A673 (cell line): ENCODE results near the gene GABRB1. TPM values are rescaled to one million over a fixed set of nuclear protein-coding genes. Genes with fewer than 3 reads are reported as not detected.

Source experiments
- BruUV-seq: library from RNA; stranded (reverse); fragments of 400-500 nt; replicated peaks from 2 replicates; lab custom pipeline; 2021; lab: Mats Ljungman, UMichigan
- CTCF ChIA-PET: fragments of 300-600 bp; sonication (Branson Sonifier 250); formaldehyde crosslinking; loops from one replicate; lab custom pipeline; 2022; ENCODE audit warnings: antibody characterized with exemption; lab: Charles Lee
- POLR2A ChIA-PET: fragments of 300-600 bp; sonication (Branson Sonifier 250); formaldehyde crosslinking; loops from one replicate; lab custom pipeline; 2022; ENCODE audit warnings: antibody characterized with exemption; ENCODE audit not compliant: low non-redundant PET; lab: Charles Lee
- DNase-seq: peaks from one replicate; pipeline ENCODE4 v3.0.0-alpha.2; 2015; ENCODE audit warnings: low spot score
- H3K27ac ChIP-seq: fragments of 200-600 bp; sonication (generic); 2 replicates; pipeline ENCODE4 v1.5.1; 2016; ENCODE audit warnings: mixed run types, low read depth, mild to moderate bottlenecking, mixed read lengths, antibody characterized with exemption, low read length; ENCODE audit not compliant: poor library complexity, severe bottlenecking
- H3K27me3 ChIP-seq: fragments of 200-600 bp; sonication (generic); replicated peaks from 2 replicates; pipeline ENCODE4 v1.6.1; 2017; ENCODE audit warnings: mixed run types, low read depth, mild to moderate bottlenecking, mixed read lengths, antibody characterized with exemption, low read length; ENCODE audit not compliant: insufficient read depth, poor library complexity
- H3K36me3 ChIP-seq: fragments of 200-600 bp; sonication (generic); 2 replicates; pipeline ENCODE4 v1.6.1; 2016; ENCODE audit warnings: mixed run types, mild to moderate bottlenecking, mixed read lengths, antibody characterized with exemption, low read length; ENCODE audit not compliant: insufficient read depth, poor library complexity, severe bottlenecking
- H3K4me1 ChIP-seq: fragments of 200-600 bp; sonication (generic); 2 replicates; pipeline ENCODE4 v1.6.1; 2017; ENCODE audit warnings: mixed run types, mild to moderate bottlenecking, mixed read lengths, antibody characterized with exemption, low read length; ENCODE audit not compliant: insufficient read depth, poor library complexity, severe bottlenecking
- H3K4me3 ChIP-seq: fragments of 200-600 bp; sonication (generic); 2 replicates; pipeline ENCODE4 v1.5.1; 2016; ENCODE audit warnings: low read depth, mixed run types, mild to moderate bottlenecking, mixed read lengths, low read length; ENCODE audit not compliant: poor library complexity, severe bottlenecking
- H3K9me3 ChIP-seq: fragments of 200-600 bp; sonication (generic); 2 replicates; pipeline ENCODE4 v1.6.1; 2016; ENCODE audit warnings: mixed run types, low read depth, mild to moderate bottlenecking, mixed read lengths, antibody characterized with exemption, low read length; ENCODE audit not compliant: poor library complexity, severe bottlenecking
- EZH2 ChIP-seq: fragments of 200-600 bp; sonication (generic); IDR thresholded peaks from 2 replicates; pipeline ENCODE4 v1.6.1; 2017; ENCODE audit warnings: borderline replicate concordance, low read depth, mild to moderate bottlenecking, mixed read lengths, antibody characterized with exemption, low read length; ENCODE audit not compliant: poor library complexity, severe bottlenecking
- intact Hi-C: fragments of 100-400 bp; cut with micrococcal nuclease; formaldehyde crosslinking; loops from one replicate; pipeline ENCODE4 v1.10.0; 2022; ENCODE audit not compliant: unreplicated experiment
- total RNA-seq: library from RNA; stranded (reverse); gene quantifications from 2 replicates; pipeline ENCODE4 v1.2.3, GENCODE V29; 2021
- TF ChIP-seq, protein P1 (sequence below): fragments of 300-800, 200-600 bp; sonication (generic); conservative IDR thresholded peaks from 2 replicates; pipeline ENCODE4 v1.5.1; 2017; ENCODE audit warnings: low read depth, mild to moderate bottlenecking, antibody characterized with exemption, low read length, moderate library complexity, mixed read lengths

GABRB1 gene
- total RNA-seq, 1 experiment from 2014 or later, result 1.0 TPM

DNA sequence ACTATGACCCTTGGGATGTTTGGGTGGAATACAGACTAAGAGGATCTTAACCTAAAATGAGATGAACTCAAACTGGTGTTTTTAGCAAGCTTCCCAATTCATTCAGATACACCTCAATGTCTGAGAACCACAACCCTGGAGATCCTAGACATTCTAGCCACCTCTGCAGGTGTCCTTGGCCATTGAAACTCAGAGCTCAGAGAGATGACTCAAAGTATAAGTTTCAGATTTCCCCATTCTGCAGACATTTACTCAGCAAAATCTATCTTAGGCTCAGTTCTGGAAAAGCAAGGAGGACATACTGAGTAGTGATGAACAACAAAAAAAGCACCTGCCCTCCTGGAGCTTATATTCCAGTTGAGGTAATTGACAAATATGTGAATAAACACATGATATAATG is 384.4 kb downstream of the GABRB1 start:
- intact Hi-C loops, result no loop called here
- Histone ChIP-seq H3K9me3 (no peaks in the 10 kb centered on the region), H3K4me3 (no peak overlapping the region), H3K4me1 (no peaks in the 10 kb centered on the region), H3K27me3 (peaks cover 7% of the 10 kb centered on the region), H3K27ac (no peak overlapping the region), H3K36me3 (no peaks in the 10 kb centered on the region)
- CTCF ChIA-PET, result no interaction called here
- DNase-seq, result no peak
- POLR2A ChIA-PET, result no interaction called here
- no TSS peak for BruUV-seq
- no peak for TF ChIP-seq EZH2
- TF ChIP-seq, protein P1, sequence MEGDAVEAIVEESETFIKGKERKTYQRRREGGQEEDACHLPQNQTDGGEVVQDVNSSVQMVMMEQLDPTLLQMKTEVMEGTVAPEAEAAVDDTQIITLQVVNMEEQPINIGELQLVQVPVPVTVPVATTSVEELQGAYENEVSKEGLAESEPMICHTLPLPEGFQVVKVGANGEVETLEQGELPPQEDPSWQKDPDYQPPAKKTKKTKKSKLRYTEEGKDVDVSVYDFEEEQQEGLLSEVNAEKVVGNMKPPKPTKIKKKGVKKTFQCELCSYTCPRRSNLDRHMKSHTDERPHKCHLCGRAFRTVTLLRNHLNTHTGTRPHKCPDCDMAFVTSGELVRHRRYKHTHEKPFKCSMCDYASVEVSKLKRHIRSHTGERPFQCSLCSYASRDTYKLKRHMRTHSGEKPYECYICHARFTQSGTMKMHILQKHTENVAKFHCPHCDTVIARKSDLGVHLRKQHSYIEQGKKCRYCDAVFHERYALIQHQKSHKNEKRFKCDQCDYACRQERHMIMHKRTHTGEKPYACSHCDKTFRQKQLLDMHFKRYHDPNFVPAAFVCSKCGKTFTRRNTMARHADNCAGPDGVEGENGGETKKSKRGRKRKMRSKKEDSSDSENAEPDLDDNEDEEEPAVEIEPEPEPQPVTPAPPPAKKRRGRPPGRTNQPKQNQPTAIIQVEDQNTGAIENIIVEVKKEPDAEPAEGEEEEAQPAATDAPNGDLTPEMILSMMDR, result no peak

DNA sequence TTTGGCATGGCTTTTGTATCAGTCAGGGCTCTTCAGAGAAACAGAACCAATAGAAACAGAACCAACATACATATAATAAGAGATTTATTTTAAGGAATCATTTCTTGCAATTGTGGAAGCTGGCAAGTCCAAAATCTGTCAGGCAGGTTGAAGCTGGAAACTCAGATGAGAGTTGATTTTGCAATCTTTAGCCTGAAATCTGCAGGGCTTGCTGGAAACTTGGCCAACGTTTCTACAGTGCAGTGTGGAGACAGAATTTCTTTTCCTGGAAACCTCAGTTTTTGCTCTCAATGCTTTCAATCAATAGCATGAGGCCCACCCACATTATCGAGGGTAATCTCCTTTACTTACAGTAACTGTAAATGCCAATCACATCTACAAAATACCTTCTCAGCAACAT is 386.8 kb downstream of the GABRB1 start:
- H3K4me1 ChIP-seq, result no peaks in the 10 kb centered on the region
- H3K4me3 ChIP-seq, result no peak overlapping the region
- intact Hi-C loops, result no loop called here
- H3K27me3 ChIP-seq, result no peaks in the 10 kb centered on the region
- no peak for TF ChIP-seq EZH2
- TF ChIP-seq, protein P1, result no peak
- no peak for DNase-seq
- no TSS peak for BruUV-seq
- no peaks in the 10 kb centered on the region for H3K9me3 ChIP-seq
- ChIA-PET CTCF (no interaction called here), POLR2A (no interaction called here)
- no peaks in the 10 kb centered on the region for H3K36me3 ChIP-seq
- no peak overlapping the region for H3K27ac ChIP-seq

- ChIA-PET CTCF (no interaction called here), POLR2A (no interaction called here)
- no peaks in the 10 kb centered on the region for H3K36me3 ChIP-seq
- DNase-seq, result no peak
- H3K27me3 ChIP-seq, result no peaks in the 10 kb centered on the region
- H3K27ac ChIP-seq, result no peak overlapping the region
- no peaks in the 10 kb centered on the region for H3K4me1 ChIP-seq
- intact Hi-C loops, result no loop called here
- H3K9me3 ChIP-seq, result no peaks in the 10 kb centered on the region
- BruUV-seq, result no TSS peak
- H3K4me3 ChIP-seq, result no peak overlapping the region
- TF ChIP-seq, protein P1, result no peak
- no peak for TF ChIP-seq EZH2
Measured at GRCh38 chr4:47419296-47419695, 387.9 kb downstream of the GABRB1 start.
